Measurements from ENCODE around the gene COL27A1.
"Not testable (repeated sequence)": the region's sequence is repeated elsewhere in the genome, so short reads cannot be mapped to it uniquely, and the experiment has no call there.

- TF ChIP-seq CTCF (IDR thresholded peaks at IDR 0.05; ENCODE audit: low read depth, low read length); POLR2A (IDR thresholded peaks at IDR 0.05; ENCODE audit: extremely low read depth, insufficient read length): not testable (repeated sequence)
These were observed 165.4 kb downstream of the COL27A1 start for GRCh38 chr9:114320710-114321109.

Measured in NB4 (cell line).